Kasumi-1 (cell line): ENCODE results near the gene CMTM5.
A peak's percentile ranks its signal among the peaks of the same experiment; 100 is the strongest.
"Not testable (repeated sequence)": the region's sequence is repeated elsewhere in the genome, so short reads cannot be mapped to it uniquely, and the experiment has no call there.

ENCODE experiments used
- DNase-seq, 2 experiments: peaks; one replicate each; lab custom pipeline; 2025; lab: John Stamatoyannopoulos, UW

Gene CMTM5

GRCh38 chr14:23378612-23379220 is 1.9 kb downstream of the CMTM5 start:
- no peak for DNase-seq

- peak; percentile 16 to 41 for DNase-seq
Measured at GRCh38 chr14:23379366-23380196, 2.7 kb downstream of the CMTM5 start.

DNA sequence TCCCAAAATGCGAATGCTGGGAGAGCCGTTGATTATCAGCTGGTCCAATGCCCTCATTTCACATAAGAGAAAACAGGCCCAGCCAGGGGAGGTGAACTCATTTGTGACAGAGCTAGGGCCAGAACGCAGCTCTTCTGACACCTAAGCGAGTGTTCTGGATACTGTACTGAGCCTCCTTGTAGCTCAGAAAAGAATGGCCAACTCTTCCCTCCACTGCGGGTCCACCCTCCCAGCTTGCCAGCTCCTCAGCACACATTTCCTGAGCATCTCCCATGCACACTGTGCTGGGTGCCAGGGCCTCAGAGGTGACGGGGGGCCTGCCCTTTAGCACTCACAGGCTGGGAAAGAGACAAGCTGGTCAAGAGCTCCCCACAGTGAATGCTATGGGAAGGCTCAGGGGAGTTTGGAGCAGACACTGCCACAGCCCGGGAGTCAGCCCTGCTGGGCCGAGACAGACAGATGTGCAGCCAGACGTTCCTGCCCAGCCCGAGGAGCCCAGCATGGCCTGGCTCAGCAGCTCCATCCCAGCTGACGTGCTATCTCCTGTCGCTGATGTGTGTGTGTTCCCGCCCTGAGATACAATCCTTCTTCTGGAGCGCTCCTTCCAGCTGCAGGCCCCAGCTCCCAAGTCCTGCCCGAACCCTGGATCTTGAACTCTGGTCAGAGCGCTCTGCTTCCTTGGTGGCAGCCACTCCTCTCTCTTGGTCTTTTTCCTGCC is 3.5 kb downstream of the CMTM5 start:
- DNase-seq: no peak

- no peak for DNase-seq
Measured at GRCh38 chr14:23380976-23381375, 4.1 kb downstream of the CMTM5 start.

GRCh38 chr14:23381871-23382270 is 5.0 kb downstream of the CMTM5 start:
- DNase-seq: peak in 1 of 2 experiments; percentile 66

DNA sequence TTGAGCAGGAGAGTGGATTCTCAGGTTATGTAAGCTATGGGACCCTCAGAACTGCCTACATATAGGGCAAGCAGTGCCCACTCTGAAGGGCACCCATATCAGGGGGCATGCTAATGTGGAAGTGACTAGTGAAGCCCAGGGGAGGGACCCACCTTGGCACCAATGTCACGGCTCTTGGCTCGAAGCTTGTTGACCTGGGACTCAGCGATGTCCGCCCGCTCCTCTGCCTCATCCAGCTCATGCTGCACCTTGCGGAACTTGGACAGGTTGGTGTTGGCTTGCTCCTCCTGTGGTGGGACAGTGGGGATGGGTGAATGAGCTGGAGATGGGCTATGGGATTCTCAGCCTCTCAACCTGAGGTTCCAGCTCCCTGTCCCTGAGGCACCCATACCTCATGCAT is 5.4 kb downstream of the CMTM5 start:
- DNase-seq: no peak

DNA sequence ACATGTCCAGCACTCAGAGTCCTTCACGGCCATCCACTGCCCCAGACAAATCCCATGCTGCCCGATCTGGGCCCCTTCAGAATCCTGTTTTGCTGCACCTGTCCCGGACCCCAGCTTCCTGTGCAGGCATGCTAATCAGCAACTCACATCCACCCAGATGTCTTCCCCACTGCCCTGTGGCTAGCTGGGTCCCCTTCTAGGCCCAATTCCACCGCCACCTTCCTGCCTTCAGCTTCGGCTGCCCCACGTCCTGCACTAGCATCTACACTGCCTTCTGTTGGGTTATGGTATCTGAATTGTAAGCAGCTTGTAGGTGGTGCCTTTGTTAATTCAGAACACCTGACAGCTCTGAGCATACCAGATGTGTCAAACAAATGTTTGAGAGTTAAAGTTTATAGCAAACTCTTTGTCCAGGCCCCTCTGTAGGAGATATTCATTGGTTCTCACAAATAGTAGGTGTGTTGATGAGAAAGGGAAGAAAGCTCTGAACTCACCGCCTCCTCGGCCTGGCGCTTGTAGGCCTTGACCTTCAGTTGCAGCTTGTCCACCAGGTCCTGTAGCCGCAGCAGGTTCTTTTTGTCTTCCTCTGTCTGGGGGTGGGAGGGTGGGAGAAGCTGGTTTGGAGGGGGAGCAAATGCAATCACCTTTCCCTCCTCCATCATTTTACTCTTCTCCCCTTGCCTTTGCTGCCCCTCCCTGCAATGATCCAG is 6.0 kb downstream of the CMTM5 start:
- no peak for DNase-seq

GRCh38 chr14:23384364-23385080 is 7.7 kb downstream of the CMTM5 start:
- no peak for DNase-seq

DNA sequence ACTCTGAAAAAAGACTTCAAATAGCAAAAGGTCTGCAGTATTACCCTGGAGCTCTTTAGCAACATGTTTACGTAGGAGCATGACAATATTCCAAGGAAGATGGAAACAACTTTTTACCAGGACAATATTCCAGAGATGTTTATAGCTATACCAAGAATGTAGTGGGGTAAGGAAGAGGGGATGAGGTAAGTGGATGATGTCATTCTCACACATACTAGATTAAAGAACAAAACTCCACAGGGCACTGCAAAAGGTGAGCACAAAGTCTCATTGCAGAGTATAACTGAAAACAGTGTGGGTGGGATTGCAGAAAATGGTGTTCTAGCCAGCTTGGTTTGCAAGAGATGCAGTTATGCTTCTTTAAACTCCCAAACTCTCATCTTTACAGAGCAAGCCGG is 8.4 kb downstream of the CMTM5 start:
- no peak for DNase-seq

- DNase-seq: no peak
Measured at GRCh38 chr14:23385642-23386265, 8.9 kb downstream of the CMTM5 start.

- not testable (repeated sequence) for DNase-seq
Measured at GRCh38 chr14:23386266-23386657, 9.4 kb downstream of the CMTM5 start.

DNA sequence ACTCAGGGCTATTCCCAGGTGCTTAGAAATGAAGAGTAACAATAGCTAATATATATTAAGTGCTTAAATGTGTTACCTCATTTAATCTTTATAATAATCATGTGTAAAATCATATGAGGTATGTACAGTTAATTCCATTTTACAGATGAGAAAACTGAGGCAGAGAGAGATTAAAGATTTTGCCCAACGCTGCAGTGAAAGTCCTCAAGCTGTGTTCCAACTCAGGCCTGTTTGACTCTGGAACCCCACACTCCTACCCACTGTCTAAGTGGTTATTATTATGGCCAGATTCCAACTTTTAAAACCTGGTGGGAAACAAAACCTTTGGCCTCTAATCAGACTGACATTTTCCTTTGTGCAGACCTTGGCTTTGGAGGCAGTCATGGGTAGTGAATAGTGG is 10.2 kb downstream of the CMTM5 start:
- DNase-seq: no peak

- no peak for DNase-seq
Measured at GRCh38 chr14:23387916-23388882, 11.4 kb downstream of the CMTM5 start.

DNA sequence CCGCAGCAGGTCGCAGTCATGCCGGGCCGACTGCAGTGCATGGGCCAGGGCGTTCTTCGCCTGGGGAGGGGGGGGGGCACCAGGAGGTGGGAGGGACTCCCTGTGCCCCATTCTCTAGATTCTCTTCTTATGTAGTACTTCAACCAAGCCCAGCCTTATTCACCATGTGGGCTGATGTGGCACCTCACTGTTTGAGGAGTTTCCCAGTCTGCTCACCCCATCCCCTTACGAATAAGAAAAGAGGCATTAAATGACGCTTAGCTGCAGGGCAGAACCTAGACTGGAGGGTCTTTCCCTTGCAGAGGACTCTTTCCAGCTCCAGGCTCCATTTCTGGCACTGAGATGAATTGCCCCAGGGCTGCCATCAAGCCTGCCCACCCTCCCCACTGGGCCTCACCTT is 12.2 kb downstream of the CMTM5 start:
- no peak for DNase-seq

DNA sequence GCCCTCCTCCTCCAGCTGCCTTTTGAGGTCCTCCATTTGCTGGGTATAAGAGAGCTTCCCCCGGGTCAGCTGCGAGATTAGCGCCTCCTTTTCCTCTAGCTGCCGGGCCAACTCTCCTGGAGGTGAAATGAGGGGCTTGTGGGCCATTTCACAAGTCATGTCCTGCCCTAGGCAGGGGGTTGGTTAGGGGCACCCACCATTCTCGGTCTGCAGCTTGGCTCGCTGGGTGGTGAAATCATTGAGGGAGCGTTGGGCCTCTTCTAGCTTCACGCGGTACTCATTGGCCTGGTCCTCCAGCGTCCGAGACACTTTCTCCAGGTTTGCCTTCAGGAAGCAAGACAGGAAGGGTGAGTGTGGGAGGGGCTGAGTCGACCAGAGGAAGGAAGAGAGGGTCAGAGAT is 12.6 kb downstream of the CMTM5 start:
- DNase-seq: no peak

GRCh38 chr14:23389871-23390270 is 13.0 kb downstream of the CMTM5 start:
- not testable (repeated sequence) for DNase-seq

DNA sequence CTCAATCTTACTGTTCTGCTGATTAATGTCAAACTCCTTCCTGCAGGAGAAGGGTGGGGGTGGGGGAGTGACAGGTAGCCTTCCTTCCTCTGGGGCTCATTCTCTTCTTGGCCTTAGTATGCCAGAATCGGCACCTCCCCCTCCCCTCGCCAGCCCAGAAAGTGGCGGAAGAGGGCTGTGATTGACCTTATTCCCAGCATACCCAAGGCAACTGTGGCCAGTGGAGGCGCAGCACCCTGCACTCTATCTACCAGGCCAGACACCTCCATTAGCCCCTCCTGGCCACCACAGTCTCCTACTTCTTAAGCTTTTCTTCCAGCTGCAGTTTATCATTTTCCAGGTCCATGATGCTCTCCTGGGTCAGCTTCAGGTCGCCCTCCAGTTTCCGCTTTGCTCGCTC is 15.8 kb downstream of the CMTM5 start:
- DNase-seq: no peak

DNA sequence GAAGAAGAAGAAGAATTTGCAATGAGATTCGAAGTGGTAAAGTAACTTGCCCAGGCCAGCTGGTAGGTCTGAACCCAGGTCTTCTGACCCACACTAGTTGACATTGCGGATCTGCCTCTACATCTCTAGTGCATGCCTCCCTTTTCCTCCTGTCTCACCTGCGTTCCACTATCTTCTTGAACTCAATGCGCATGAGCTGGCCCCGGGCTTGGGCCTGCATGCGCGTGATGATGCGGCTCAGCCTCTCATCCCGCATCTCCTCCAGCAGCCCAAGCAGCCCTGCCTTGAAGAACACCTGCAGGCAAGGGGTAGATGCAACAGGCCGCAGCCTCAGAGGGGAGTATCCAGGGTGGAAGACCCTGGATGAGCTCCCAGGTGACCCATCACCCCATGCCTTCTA is 19.3 kb downstream of the CMTM5 start:
- no peak for DNase-seq

DNA sequence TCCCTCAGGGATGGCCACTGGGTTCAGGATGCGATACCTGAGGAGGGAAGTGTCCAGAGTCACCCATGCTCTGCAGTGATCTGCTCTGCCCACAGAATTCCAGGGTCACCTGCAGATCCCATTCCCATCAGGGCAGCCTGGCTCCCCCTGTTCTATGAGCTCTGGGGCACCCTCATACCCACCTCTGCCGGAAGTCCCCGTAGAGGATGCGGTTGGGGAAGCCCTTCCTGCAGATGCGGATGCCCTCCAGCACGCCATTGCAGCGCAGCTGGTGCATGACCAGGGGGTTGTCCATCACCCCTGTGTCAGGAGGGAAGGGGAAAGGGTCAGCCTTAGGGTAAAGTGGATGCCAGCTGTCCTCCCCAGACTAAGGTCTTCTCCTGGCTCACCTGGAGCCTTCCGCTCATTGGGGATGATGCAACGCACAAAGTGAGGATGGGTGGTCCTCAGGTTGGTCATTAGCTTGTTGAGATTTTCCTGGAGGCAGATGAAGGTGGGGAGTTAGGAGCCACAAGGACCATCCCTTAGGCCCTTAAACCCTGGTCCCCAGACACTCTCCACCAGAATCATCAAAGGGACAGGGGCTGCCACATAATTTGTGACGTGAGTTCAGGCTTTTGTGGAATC is 20.0 kb downstream of the CMTM5 start:
- no peak for DNase-seq

DNA sequence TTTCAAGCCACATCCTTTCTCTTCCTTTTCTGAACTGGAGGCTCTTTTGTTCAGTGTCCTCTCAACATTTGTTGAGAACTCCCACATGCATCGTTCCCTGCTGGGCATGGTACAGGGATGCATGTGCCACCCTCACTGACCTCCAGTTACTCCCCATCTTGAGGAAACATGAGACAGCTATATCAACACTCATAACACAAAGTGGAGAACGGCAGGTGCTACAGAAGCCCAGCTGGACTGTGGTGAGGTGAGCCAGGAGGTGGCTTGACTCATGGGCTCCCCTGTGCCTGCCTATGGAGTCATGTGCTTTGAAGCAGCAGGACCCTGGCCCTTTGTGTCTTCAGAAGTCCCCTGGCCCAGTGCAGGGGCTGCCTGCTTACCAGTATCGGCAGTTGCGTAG is 21.5 kb downstream of the CMTM5 start:
- no peak for DNase-seq
